Osteoblast (primary cell): ENCODE data around the gene CAPN5. TPM values are rescaled to one million over a fixed set of nuclear protein-coding genes. Genes with fewer than 3 reads are reported as not detected.

Experiments used
- DNase-seq: peaks from one replicate; pipeline ENCODE4 v3.0.0; 2011; ENCODE audit warnings: low spot score, mixed read lengths; ENCODE audit not compliant: insufficient read length; ENCODE audit errors: missing footprints
- H2AFZ ChIP-seq: 2 replicates; pipeline ENCODE4 v1.6.0; 2011; ENCODE audit warnings: mild to moderate bottlenecking, low read length
- H3K27ac ChIP-seq: 2 replicates; pipeline ENCODE4 v1.5.1; 2011; ENCODE audit warnings: mild to moderate bottlenecking, low read depth, low read length, moderate library complexity
- H3K27me3 ChIP-seq: 2 replicates; pipeline ENCODE4 v1.6.0; 2012; ENCODE audit warnings: mild to moderate bottlenecking, control low read depth, inconsistent platforms, low read length, moderate library complexity; ENCODE audit not compliant: insufficient read depth
- H3K36me3 ChIP-seq: 2 replicates; pipeline ENCODE4 v1.5.1; 2011; ENCODE audit warnings: mild to moderate bottlenecking, low read length, control low read depth, moderate library complexity; ENCODE audit not compliant: insufficient read depth
- H3K4me1 ChIP-seq: 2 replicates; pipeline ENCODE4 v1.5.1; 2011; ENCODE audit warnings: mild to moderate bottlenecking, low read length, control low read depth, moderate library complexity; ENCODE audit not compliant: insufficient read depth
- H3K4me2 ChIP-seq: 2 replicates; pipeline ENCODE4 v1.6.0; 2011; ENCODE audit warnings: mild to moderate bottlenecking, low read length; ENCODE audit not compliant: insufficient read depth
- H3K4me3 ChIP-seq: fragments of 200-600 bp; sonication (generic); 3 replicates; pipeline ENCODE4 v1.5.1; 2012; ENCODE audit warnings: mild to moderate bottlenecking, low read length, inconsistent platforms; ENCODE audit not compliant: insufficient read depth
- H3K79me2 ChIP-seq: 2 replicates; pipeline ENCODE4 v1.6.0; 2012; ENCODE audit warnings: mild to moderate bottlenecking, low read length, control low read depth, inconsistent platforms; ENCODE audit not compliant: insufficient read depth
- H3K9me3 ChIP-seq: 2 replicates; pipeline ENCODE4 v1.5.1; 2011; ENCODE audit warnings: low read depth, low read length, control low read depth
- H4K20me1 ChIP-seq: 2 replicates; pipeline ENCODE4 v1.6.0; 2012; ENCODE audit warnings: mild to moderate bottlenecking, low read length, control low read depth; ENCODE audit not compliant: insufficient read depth
- total RNA-seq: library from RNA; depleted of rRNA; stranded (reverse); fragments of >200 nt; gene quantifications from 2 replicates; pipeline ENCODE4 v1.2.3, GENCODE V29; 2012
- TF ChIP-seq, protein P1 (sequence below): IDR thresholded peaks from 2 replicates; pipeline ENCODE4 v1.5.1; 2011; ENCODE audit warnings: mild to moderate bottlenecking, low read depth, low read length, moderate library complexity; ENCODE audit errors: extremely low read depth

CAPN5 gene
- total RNA-seq, 1 donor = 6.5 TPM

DNA sequence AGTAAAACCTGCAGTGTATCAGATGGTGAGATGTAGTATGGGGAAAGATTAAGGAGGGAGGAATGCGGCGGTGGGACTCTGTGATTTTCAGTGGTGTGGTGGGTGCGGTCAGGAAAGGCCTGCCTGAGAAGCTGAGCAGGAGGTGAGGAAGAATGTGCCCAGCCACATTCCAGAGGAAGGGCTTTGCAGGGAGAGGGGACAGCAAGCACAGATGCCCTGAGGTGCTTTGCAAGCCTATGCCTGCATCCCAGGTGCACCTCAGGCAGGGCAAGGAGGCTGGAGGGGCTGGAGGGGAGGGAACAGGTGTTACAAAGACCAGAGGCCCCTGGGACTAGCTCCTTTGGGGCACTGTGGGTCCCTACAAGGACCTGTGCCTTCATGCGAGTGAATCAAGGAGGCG, 103.3 kb downstream of the CAPN5 start:
- Histone ChIP-seq H3K4me3 (no peak overlapping the region), H3K27ac (no peak overlapping the region), H3K4me2 (no peak overlapping the region), H3K27me3 (peaks cover 19% of the 10 kb centered on the region), H3K79me2 (no peaks in the 10 kb centered on the region), H4K20me1 (no peaks in the 10 kb centered on the region), H3K4me1 (no peaks in the 10 kb centered on the region), H3K36me3 (no peaks in the 10 kb centered on the region), H2AFZ (no peak overlapping the region), H3K9me3 (no peaks in the 10 kb centered on the region)
- DNase-seq = no peak
- TF ChIP-seq, protein P1, sequence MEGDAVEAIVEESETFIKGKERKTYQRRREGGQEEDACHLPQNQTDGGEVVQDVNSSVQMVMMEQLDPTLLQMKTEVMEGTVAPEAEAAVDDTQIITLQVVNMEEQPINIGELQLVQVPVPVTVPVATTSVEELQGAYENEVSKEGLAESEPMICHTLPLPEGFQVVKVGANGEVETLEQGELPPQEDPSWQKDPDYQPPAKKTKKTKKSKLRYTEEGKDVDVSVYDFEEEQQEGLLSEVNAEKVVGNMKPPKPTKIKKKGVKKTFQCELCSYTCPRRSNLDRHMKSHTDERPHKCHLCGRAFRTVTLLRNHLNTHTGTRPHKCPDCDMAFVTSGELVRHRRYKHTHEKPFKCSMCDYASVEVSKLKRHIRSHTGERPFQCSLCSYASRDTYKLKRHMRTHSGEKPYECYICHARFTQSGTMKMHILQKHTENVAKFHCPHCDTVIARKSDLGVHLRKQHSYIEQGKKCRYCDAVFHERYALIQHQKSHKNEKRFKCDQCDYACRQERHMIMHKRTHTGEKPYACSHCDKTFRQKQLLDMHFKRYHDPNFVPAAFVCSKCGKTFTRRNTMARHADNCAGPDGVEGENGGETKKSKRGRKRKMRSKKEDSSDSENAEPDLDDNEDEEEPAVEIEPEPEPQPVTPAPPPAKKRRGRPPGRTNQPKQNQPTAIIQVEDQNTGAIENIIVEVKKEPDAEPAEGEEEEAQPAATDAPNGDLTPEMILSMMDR = no peak

DNA sequence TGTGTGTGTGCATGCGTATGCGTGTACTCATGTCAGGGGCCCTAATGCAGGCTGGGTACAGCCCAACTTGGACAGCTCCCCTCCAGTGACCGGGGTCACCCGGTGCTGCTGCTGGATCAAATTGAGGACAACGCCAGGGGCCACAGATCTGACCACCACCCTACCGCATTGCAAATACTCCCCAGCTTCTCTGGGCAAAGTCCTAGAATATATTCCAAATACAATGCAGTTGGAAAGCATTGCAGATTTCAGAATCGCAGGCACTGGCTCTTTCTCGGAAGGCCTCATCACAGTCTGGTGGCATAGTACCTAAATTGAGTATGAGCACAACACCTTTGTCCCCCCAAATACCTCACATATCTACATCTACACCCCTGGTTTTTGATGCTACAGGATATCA, 104.5 kb downstream of the CAPN5 start:
- DNase-seq = no peak
- Histone ChIP-seq H3K4me3 (no peak overlapping the region), H3K27ac (no peak overlapping the region), H3K4me1 (no peaks in the 10 kb centered on the region), H3K79me2 (no peaks in the 10 kb centered on the region), H2AFZ (no peak overlapping the region), H4K20me1 (no peaks in the 10 kb centered on the region), H3K4me2 (no peak overlapping the region), H3K27me3 (peaks cover 12% of the 10 kb centered on the region), H3K36me3 (no peaks in the 10 kb centered on the region), H3K9me3 (no peaks in the 10 kb centered on the region)
- TF ChIP-seq, protein P1 = no peak

DNA sequence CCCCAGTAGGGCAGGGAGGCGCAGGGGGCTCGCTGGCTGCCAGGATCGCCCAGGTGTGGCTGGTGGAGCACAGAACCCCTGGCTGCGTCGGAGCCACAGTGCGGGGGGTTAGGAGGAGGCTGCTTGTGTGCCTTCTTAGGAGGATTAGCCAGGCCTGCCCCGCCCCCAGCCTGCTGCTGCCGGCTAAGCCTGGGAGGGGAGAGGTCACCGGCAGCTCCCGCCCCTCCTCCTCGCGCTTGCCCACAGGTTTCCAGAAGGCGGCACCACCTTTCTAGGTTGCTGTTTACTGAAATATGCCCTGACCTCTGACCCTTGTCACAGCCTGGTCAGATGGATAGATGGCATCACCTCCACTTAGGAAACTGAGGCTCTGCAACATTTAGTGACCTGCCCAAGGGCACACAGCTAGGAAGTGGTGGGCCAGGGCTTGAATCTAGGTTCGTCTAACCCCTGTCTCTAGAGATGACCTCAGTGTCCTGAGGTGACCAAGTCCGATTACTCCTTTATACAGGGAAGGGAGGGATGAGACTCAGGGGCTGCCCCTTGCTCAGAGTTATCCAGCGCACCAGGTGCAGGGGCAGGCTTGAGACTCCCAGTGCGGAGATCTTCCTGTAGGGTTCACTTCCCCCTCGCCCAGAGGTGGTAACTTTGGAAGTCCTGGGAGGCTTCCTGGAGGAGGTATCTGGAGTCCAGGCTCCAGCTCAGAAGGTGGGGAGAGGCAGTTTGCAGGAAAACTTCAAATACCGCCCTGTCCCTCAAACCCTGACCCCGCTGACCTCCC, 105.3 kb downstream of the CAPN5 start:
- Histone ChIP-seq H3K36me3 (no peaks in the 10 kb centered on the region), H3K4me1 (no peaks in the 10 kb centered on the region), H3K27ac (no peak overlapping the region), H2AFZ (no peak overlapping the region), H3K27me3 (peaks cover 6% of the 10 kb centered on the region), H3K4me2 (no peak overlapping the region), H3K9me3 (no peaks in the 10 kb centered on the region), H3K4me3 (no peak overlapping the region), H4K20me1 (no peaks in the 10 kb centered on the region), H3K79me2 (no peaks in the 10 kb centered on the region)
- no peak for DNase-seq
- TF ChIP-seq, protein P1 = no peak

DNA sequence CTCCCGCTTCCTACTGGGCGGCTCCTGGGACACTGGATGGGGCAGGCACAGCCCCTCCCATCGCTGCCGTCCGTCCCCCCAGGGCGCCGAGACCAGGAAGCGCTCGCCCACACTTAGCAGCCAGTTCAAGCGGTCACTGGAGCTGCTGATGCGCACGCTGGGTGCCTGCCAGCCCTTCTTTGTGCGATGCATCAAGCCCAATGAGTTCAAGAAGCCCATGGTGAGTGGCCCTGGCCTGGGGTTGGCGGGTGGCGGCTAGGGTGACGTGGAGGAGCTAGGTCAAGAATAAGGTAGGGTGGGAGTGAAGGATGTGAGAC, 105.9 kb downstream of the CAPN5 start:
- TF ChIP-seq, protein P1 = no peak
- Histone ChIP-seq H4K20me1 (no peaks in the 10 kb centered on the region), H3K27ac (no peak overlapping the region), H3K4me3 (no peak overlapping the region), H3K27me3 (peaks cover 2% of the 10 kb centered on the region), H3K9me3 (no peaks in the 10 kb centered on the region), H3K4me2 (no peak overlapping the region), H2AFZ (no peak overlapping the region), H3K4me1 (no peaks in the 10 kb centered on the region), H3K79me2 (no peaks in the 10 kb centered on the region), H3K36me3 (no peaks in the 10 kb centered on the region)
- no peak for DNase-seq
